OCI-LY7 (cell line): ENCODE results near the gene GGN. TPM values are rescaled to one million over a fixed set of nuclear protein-coding genes. Genes with fewer than 3 reads are reported as not detected.
A peak's percentile ranks its signal among the peaks of the same experiment; 100 is the strongest.
"Not testable (repeated sequence)": the region's sequence is repeated elsewhere in the genome, so short reads cannot be mapped to it uniquely, and the experiment has no call there.

Source experiments
- BruUV-seq: library from RNA; stranded (reverse); fragments of 400-500 nt; replicated peaks from 2 replicates; lab custom pipeline; 2021; lab: Mats Ljungman, UMichigan
- CTCF ChIA-PET: fragments of 300-600 bp; sonication (Branson Sonifier 250); formaldehyde crosslinking; loops from one replicate; lab custom pipeline; 2022; ENCODE audit warnings: antibody characterized with exemption; ENCODE audit not compliant: unreplicated experiment; lab: Charles Lee
- POLR2A ChIA-PET: fragments of 300-600 bp; sonication (Branson Sonifier 250); formaldehyde crosslinking; loops from one replicate; lab custom pipeline; 2022; ENCODE audit warnings: antibody characterized with exemption; lab: Charles Lee
- DNase-seq: peaks from one replicate; pipeline ENCODE4 v3.0.0-alpha.2; 2015; ENCODE audit warnings: low spot score
- H2AFZ ChIP-seq: fragments of 200-600 bp; sonication (generic), shearing (Covaris generic); 2 replicates; pipeline ENCODE4 v1.6.1; 2014; ENCODE audit warnings: mild to moderate bottlenecking, antibody characterized with exemption, low read length, moderate library complexity
- H3K27ac ChIP-seq: fragments of 200-600 bp; sonication (generic); 2 replicates; pipeline ENCODE4 v1.5.1; 2014; ENCODE audit warnings: mixed run types, low read depth, mild to moderate bottlenecking, moderate library complexity, low read length, inconsistent platforms; ENCODE audit not compliant: poor library complexity, severe bottlenecking
- H3K36me3 ChIP-seq: fragments of 200-600 bp; sonication (generic); 2 replicates; pipeline ENCODE4 v1.6.1; 2014; ENCODE audit warnings: mild to moderate bottlenecking, antibody characterized with exemption, low read length, moderate library complexity, mixed read lengths; ENCODE audit not compliant: insufficient read depth
- H3K4me1 ChIP-seq: fragments of 200-600 bp; sonication (generic); 2 replicates; pipeline ENCODE4 v1.5.1; 2014; ENCODE audit warnings: mild to moderate bottlenecking, low read length; ENCODE audit not compliant: insufficient read depth, poor library complexity, severe bottlenecking
- H3K4me2 ChIP-seq: fragments of 200-600 bp; sonication (generic); 2 replicates; pipeline ENCODE4 v1.6.1; 2014; ENCODE audit warnings: mild to moderate bottlenecking, low read length
- H3K4me3 ChIP-seq: fragments of 200-600 bp; sonication (generic); 2 replicates; pipeline ENCODE4 v1.5.1; 2014; ENCODE audit warnings: mild to moderate bottlenecking, low read depth, low read length; ENCODE audit not compliant: poor library complexity, severe bottlenecking
- H3K79me2 ChIP-seq: fragments of 200-600 bp; sonication (generic); 2 replicates; pipeline ENCODE4 v1.6.1; 2016; ENCODE audit warnings: low read depth, mild to moderate bottlenecking, low read length, moderate library complexity, mixed read lengths; ENCODE audit not compliant: insufficient read depth
- H3K9me2 ChIP-seq: fragments of 200-600 bp; sonication (generic); 2 replicates; pipeline ENCODE4 v1.6.1; 2016; ENCODE audit warnings: mild to moderate bottlenecking, low read length, mixed read lengths; ENCODE audit not compliant: insufficient read depth
- H3K9me3 ChIP-seq: fragments of 200-600 bp; sonication (generic); 2 replicates; pipeline ENCODE4 v1.6.1; 2014; ENCODE audit warnings: mild to moderate bottlenecking, mixed run types, low read length, mixed read lengths
- H4K20me1 ChIP-seq: fragments of 200-600 bp; sonication (generic); 2 replicates; pipeline ENCODE4 v1.6.1; 2014; ENCODE audit warnings: mild to moderate bottlenecking, antibody characterized with exemption, low read length, moderate library complexity, mixed read lengths; ENCODE audit not compliant: insufficient read depth
- EZH2phosphoT487 ChIP-seq: fragments of 200-600 bp; sonication (generic); IDR thresholded peaks from 2 replicates; pipeline ENCODE4 v1.6.1; 2018; ENCODE audit warnings: low read depth, borderline replicate concordance, mild to moderate bottlenecking, mixed run types, antibody characterized with exemption, low read length, moderate library complexity, mixed read lengths
- intact Hi-C: fragments of 100-400 bp; cut with micrococcal nuclease; formaldehyde crosslinking; loops from one replicate; pipeline ENCODE4 v1.10.0; 2022; ENCODE audit not compliant: unreplicated experiment
- total RNA-seq, 2 experiments: library from RNA; depleted of rRNA in 1 of 2; stranded (reverse); fragments of >200 nt in 1 of 2; shearing (Covaris generic) in 1 of 2; gene quantifications; 2 replicates each; pipeline ENCODE4 v1.2.3, GENCODE V29; 2014 to 2022
- TF ChIP-seq, protein P1 (sequence below): fragments of 200-600 bp; sonication (generic); conservative IDR thresholded peaks from 2 replicates; pipeline ENCODE4 v1.5.1; 2014; ENCODE audit warnings: mild to moderate bottlenecking, antibody characterized with exemption, low read length, moderate library complexity, mixed read lengths

Gene GGN
- total RNA-seq, 2 experiments from 2014 or later: not detected

DNA sequence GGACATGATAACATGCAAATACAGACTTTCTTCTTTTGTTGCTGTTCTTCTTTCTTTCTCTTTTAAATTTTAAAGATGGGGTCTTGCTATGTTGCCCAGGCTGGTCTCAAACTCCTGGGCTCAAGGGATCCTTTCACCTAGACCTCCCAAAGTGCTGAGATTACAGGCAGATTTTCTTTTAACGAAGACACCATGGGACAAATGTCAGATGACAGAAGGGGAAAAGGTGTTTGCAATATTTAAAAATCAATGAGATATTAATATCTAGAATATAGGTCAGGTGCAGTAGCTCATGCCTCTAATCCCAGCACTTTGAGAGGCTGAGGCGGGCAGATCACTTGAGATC lies 42.0 kb upstream of the GGN start:
- no peak for DNase-seq
- POLR2A ChIA-PET: interaction anchor here (0.7 kb wide), 1 partner anchor 392 kb away, joined by 4 read pairs; no protein-coding TSS in a partner anchor
- intact Hi-C loops: no loop called here

DNA sequence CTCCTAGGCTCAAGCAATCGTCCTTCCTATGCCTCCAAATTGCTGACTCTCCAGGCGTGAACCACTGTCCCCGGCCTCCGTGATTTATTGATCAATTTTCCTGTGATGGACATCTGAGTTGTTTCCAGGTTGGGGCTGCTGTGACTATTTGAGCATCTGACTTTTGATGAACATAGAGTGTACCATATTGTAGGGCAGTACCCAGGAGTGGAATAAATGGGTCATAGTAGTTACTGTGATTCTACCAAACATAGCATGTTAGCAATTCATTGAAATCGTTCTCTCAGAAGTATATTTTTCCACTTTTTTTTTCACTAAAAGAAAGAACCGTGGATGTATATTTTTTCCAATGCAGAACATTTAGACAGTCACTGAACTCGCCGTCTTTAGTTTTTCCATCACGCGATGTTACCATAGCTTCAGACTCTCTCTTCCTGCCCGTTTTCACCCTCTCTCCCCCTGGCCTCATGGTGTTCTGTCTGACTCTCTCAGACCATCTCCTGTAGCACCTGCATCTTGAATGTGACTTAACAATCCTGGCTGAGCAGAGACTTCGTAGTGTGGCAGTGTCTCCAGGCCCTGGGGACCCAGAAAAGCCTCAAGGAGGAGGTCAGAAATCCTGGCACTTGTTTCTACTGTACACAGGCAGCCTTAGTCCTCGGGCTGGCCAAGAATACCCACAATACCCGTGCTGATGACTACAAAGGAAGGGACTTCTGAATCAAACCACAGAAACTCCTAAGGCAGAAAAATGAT lies 41.4 kb upstream of the GGN start:
- Histone ChIP-seq H4K20me1 (no peaks in the 10 kb centered on the region), H2AFZ (no peak overlapping the region), H3K36me3 (no peaks in the 10 kb centered on the region), H3K79me2 (no peaks in the 10 kb centered on the region), H3K9me2 (no peaks in the 10 kb centered on the region), H3K9me3 (no peaks in the 10 kb centered on the region), H3K4me2 (no peak overlapping the region), H3K4me3 (no peak overlapping the region), H3K27ac (no peak overlapping the region), H3K4me1 (no peaks in the 10 kb centered on the region)
- CTCF ChIA-PET: no interaction called here
- no peak for TF ChIP-seq EZH2phosphoT487
- TF ChIP-seq, protein P1, sequence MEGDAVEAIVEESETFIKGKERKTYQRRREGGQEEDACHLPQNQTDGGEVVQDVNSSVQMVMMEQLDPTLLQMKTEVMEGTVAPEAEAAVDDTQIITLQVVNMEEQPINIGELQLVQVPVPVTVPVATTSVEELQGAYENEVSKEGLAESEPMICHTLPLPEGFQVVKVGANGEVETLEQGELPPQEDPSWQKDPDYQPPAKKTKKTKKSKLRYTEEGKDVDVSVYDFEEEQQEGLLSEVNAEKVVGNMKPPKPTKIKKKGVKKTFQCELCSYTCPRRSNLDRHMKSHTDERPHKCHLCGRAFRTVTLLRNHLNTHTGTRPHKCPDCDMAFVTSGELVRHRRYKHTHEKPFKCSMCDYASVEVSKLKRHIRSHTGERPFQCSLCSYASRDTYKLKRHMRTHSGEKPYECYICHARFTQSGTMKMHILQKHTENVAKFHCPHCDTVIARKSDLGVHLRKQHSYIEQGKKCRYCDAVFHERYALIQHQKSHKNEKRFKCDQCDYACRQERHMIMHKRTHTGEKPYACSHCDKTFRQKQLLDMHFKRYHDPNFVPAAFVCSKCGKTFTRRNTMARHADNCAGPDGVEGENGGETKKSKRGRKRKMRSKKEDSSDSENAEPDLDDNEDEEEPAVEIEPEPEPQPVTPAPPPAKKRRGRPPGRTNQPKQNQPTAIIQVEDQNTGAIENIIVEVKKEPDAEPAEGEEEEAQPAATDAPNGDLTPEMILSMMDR: no peak
- BruUV-seq: no TSS peak
- DNase-seq: no peak
- intact Hi-C loops: no loop called here
- POLR2A ChIA-PET: no interaction called here

More for the DNA sequence above, 42.0 kb upstream of the GGN start:
- no peaks in the 10 kb centered on the region for H3K4me1 ChIP-seq
- no peak overlapping the region for H2AFZ ChIP-seq
- H4K20me1 ChIP-seq: no peaks in the 10 kb centered on the region
- no peak overlapping the region for H3K4me3 ChIP-seq
- no peak overlapping the region for H3K27ac ChIP-seq
- CTCF ChIA-PET: no interaction called here
- no peaks in the 10 kb centered on the region for H3K9me2 ChIP-seq
- no peaks in the 10 kb centered on the region for H3K36me3 ChIP-seq
- BruUV-seq: no TSS peak
- no peaks in the 10 kb centered on the region for H3K79me2 ChIP-seq
- no peaks in the 10 kb centered on the region for H3K9me3 ChIP-seq
- TF ChIP-seq, protein P1: no peak
- TF ChIP-seq EZH2phosphoT487: no peak
- no peak overlapping the region for H3K4me2 ChIP-seq

DNA sequence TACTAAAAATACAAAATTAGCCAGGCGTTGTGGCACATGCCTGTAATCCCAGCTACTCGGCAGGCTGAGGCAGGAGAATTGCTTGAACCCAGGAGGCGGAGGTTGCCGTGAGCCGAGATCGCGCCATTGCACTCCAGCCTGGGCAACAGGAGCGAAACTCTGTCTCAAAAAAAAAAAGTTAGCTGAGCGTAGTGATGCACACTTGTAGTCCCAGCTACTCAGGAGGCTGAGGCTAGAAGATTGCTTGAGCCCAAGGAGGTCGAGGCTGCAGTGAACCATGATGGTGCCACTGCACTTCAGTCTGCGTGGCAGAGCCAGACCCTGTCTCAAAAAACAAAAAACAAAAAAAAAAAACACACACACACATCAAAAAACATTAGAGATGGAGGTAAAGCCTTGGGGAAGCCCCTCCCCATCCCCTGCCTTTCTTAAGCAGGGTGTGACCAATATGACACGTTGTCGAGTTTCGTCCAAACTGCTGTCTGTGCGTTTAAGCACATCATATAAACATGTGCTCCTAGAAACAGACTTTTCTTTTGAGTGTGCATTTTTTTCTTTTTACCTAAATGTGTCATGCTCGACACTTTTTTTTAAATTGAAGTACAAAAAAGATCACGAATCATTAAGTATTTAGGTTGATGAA lies 39.3 kb upstream of the GGN start:
- BruUV-seq, H3K9me3 ChIP-seq, CTCF ChIA-PET, H4K20me1 ChIP-seq, H3K27ac ChIP-seq, intact Hi-C loops, H3K4me3 ChIP-seq, DNase-seq, H3K9me2 ChIP-seq, H3K36me3 ChIP-seq, H2AFZ ChIP-seq, H3K79me2 ChIP-seq, POLR2A ChIA-PET, H3K4me1 ChIP-seq: not testable (repeated sequence)
- H3K4me2 ChIP-seq: 0 out of 2 replicates have a peak overlapping the region, but pooled peaks have one; percentile 0
